OCI-M1 (cell line): Measurements from ENCODE around the gene PRF1.
"Not testable (repeated sequence)": the region's sequence is repeated elsewhere in the genome, so short reads cannot be mapped to it uniquely, and the experiment has no call there.

Source experiments
- DNase-seq: peaks from one replicate; lab custom pipeline; 2025; lab: John Stamatoyannopoulos, UW

Gene PRF1

GRCh38 chr10:70593513-70593890, 9.0 kb downstream of the PRF1 start:
- no peak for DNase-seq

GRCh38 chr10:70592746-70593512, 9.6 kb downstream of the PRF1 start:
- no peak for DNase-seq

GRCh38 chr10:70592186-70592735, 10.3 kb downstream of the PRF1 start:
- no peak for DNase-seq

- DNase-seq = no peak
Measured at GRCh38 chr10:70590655-70591416, 11.7 kb downstream of the PRF1 start.

- DNase-seq = peak; percentile 73
Measured at GRCh38 chr10:70589762-70590654, 12.5 kb downstream of the PRF1 start.

- no peak for DNase-seq
Measured at GRCh38 chr10:70588859-70589570, 13.5 kb downstream of the PRF1 start.

GRCh38 chr10:70588255-70588654, 14.3 kb downstream of the PRF1 start:
- no peak for DNase-seq

GRCh38 chr10:70587045-70587658, 15.4 kb downstream of the PRF1 start:
- DNase-seq = no peak

GRCh38 chr10:70586348-70586930, 16.1 kb downstream of the PRF1 start:
- DNase-seq = no peak

GRCh38 chr10:70585578-70586169, 16.9 kb downstream of the PRF1 start:
- DNase-seq = no peak

GRCh38 chr10:70584909-70585544, 17.5 kb downstream of the PRF1 start:
- peak; percentile 55 for DNase-seq

GRCh38 chr10:70584366-70584765, 18.2 kb downstream of the PRF1 start:
- no peak for DNase-seq

GRCh38 chr10:70583669-70584037, 18.9 kb downstream of the PRF1 start:
- no peak for DNase-seq

GRCh38 chr10:70582793-70583668, 19.5 kb downstream of the PRF1 start:
- no peak for DNase-seq

- not testable (repeated sequence) for DNase-seq
Measured at GRCh38 chr10:70581176-70581575, 21.4 kb downstream of the PRF1 start.

GRCh38 chr10:70579234-70580002, 23.1 kb downstream of the PRF1 start:
- peak; percentile 88 for DNase-seq

- peak; percentile 89 for DNase-seq
Measured at GRCh38 chr10:70578371-70578947, 24.1 kb downstream of the PRF1 start.
